ENCODE data around the gene COPB2. TPM values are rescaled to one million over a fixed set of nuclear protein-coding genes. Genes with fewer than 3 reads are reported as not detected.

COPB2 gene
- total and polyA plus RNA-seq, 10 of the 15 experiments (the other 5 are each of a cell fraction or from before 2014, with no cell fraction given) = 51.3 to 143 (median 116) TPM

- Histone ChIP-seq H3K9ac (ENCODE audit: control insufficient read depth, insufficient read depth, low read length) (no peak overlapping the region), H3K36me3 (ENCODE audit: control insufficient read depth in 2 of 2, insufficient read depth in 2 of 2, low read length in 1 of 2) (no peaks in the 10 kb centered on the region), H2AFZ (ENCODE audit: control insufficient read depth, low read depth, low read length) (no peak overlapping the region), H3K27ac (ENCODE audit: control insufficient read depth, insufficient read depth) (no peak overlapping the region), H3K4me2 (ENCODE audit: control insufficient read depth, insufficient read depth) (no peak overlapping the region), H3K79me2 (ENCODE audit: control insufficient read depth, insufficient read depth, low read length) (peaks cover 13% of the 10 kb centered on the region), H3K4me3 (no peak overlapping the region), H3K27me3 (replicated peaks in 1 of 2; ENCODE audit: control insufficient read depth in 2 of 2, insufficient read depth in 2 of 2, low read length in 1 of 2) (no peaks in the 10 kb centered on the region), H3K4me1 (ENCODE audit: control insufficient read depth, insufficient read depth, low read length) (no peaks in the 10 kb centered on the region), H4K20me1 (ENCODE audit: control insufficient read depth, insufficient read depth) (no peaks in the 10 kb centered on the region), H3K9me3 (replicated peaks; ENCODE audit: control insufficient read depth, insufficient read depth, low read length) (no peaks in the 10 kb centered on the region)
- CTCF ChIA-PET = no interaction called here
- no peak for TF ChIP-seq ZBED1 (IDR thresholded peaks at IDR 0.05; ENCODE audit: borderline replicate concordance)
- no peak for TF ChIP-seq ZBTB33 (IDR thresholded peaks at IDR 0.05)
- TF ChIP-seq, protein P1, sequence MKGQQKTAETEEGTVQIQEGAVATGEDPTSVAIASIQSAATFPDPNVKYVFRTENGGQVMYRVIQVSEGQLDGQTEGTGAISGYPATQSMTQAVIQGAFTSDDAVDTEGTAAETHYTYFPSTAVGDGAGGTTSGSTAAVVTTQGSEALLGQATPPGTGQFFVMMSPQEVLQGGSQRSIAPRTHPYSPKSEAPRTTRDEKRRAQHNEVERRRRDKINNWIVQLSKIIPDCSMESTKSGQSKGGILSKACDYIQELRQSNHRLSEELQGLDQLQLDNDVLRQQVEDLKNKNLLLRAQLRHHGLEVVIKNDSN (IDR thresholded peaks at IDR 0.05; ENCODE audit: borderline replicate concordance, extremely low read length, insufficient read depth, low read depth, low read length) = no peak
- no peak for TF ChIP-seq TAF1 (IDR thresholded peaks at IDR 0.05; ENCODE audit: borderline replicate concordance, low read depth, low read length)
- no peak for TF ChIP-seq EED (IDR thresholded peaks at IDR 0.05; ENCODE audit: low read depth)
- no peak for TF ChIP-seq ZBTB4 (CRISPR knock-in tag; IDR thresholded peaks at IDR 0.05)
- FAIRE-seq (no peak), ATAC-seq (no peak), DNase-seq (ENCODE audit: low read depth, low spot score) (no peak)
- SMC1A ChIA-PET (ENCODE audit: uncharacterized antibody, unreplicated experiment) = interaction anchor here (1.7 kb wide), 1 partner anchor 10 kb away, joined by 5 read pairs; no protein-coding TSS in a partner anchor
- intact Hi-C loops (cut with micrococcal nuclease; ENCODE audit: unreplicated experiment) = no loop called here
- POLR2A ChIA-PET = no interaction called here
- in situ Hi-C loops (cut with MboI) = no loop called here
- no TSS peak for BruUV-seq (replicated peaks)
- RAD21 ChIA-PET (ENCODE audit: unreplicated experiment) = no interaction called here
Measured at GRCh38 chr3:139394116-139394515, 4.7 kb upstream of the COPB2 start.
